ENCODE data around the gene MUC5AC.

- TF ChIP-seq POLR2AphosphoS5 (IDR thresholded peaks at IDR 0.05) (no peak), SMC3 (conservative IDR thresholded peaks at IDR 0.05; ENCODE audit: poor library complexity) (no peak), CTCF (IDR thresholded peaks at IDR 0.05; ENCODE audit: poor library complexity, severe bottlenecking) (no peak), EP300 (conservative IDR thresholded peaks at IDR 0.05; ENCODE audit: poor library complexity, severe bottlenecking) (no peak)
These were observed 4.4 kb downstream of the MUC5AC start for GRCh38 chr11:1162138-1162475.
